HG03039 (cell line): ENCODE measurements around the gene CSF2.

Experiments used
- ATAC-seq: cut with Tn5 transposase; IDR thresholded peaks from one replicate; pipeline ENCODE4 v1.9.1; 2021; ENCODE audit warnings: mild to moderate bottlenecking, moderate library complexity; ENCODE audit not compliant: unreplicated experiment

The CSF2 gene

GRCh38 chr5:132067941-132068808, 5.4 kb upstream of the CSF2 start:
- no peak for ATAC-seq

GRCh38 chr5:132069561-132069960, 4.0 kb upstream of the CSF2 start:
- no peak for ATAC-seq

- ATAC-seq = no peak
Observed at GRCh38 chr5:132069994-132070393, 3.6 kb upstream of the CSF2 start.

GRCh38 chr5:132070460-132071337, 2.9 kb upstream of the CSF2 start:
- no peak for ATAC-seq

GRCh38 chr5:132071338-132071707, 2.3 kb upstream of the CSF2 start:
- no peak for ATAC-seq

GRCh38 chr5:132072070-132072469, 1.5 kb upstream of the CSF2 start:
- ATAC-seq = no peak

- ATAC-seq = no peak
Observed at GRCh38 chr5:132072528-132072927, 1.1 kb upstream of the CSF2 start.

- ATAC-seq = no peak
Observed at GRCh38 chr5:132074091-132074771, 642 bp downstream of the CSF2 start.

GRCh38 chr5:132074772-132075718, 1.5 kb downstream of the CSF2 start:
- no peak for ATAC-seq

GRCh38 chr5:132075719-132076077, 2.1 kb downstream of the CSF2 start:
- no peak for ATAC-seq

GRCh38 chr5:132076202-132076830, 2.7 kb downstream of the CSF2 start:
- no peak for ATAC-seq

- no peak for ATAC-seq
Observed at GRCh38 chr5:132076983-132077382, 3.4 kb downstream of the CSF2 start.

- no peak for ATAC-seq
Observed at GRCh38 chr5:132079081-132079480, 5.5 kb downstream of the CSF2 start.

- no peak for ATAC-seq
Observed at GRCh38 chr5:132079619-132080018, 6.0 kb downstream of the CSF2 start.

- ATAC-seq = no peak
Observed at GRCh38 chr5:132080595-132080994, 7.0 kb downstream of the CSF2 start.

- no peak for ATAC-seq
Observed at GRCh38 chr5:132081458-132081857, 7.9 kb downstream of the CSF2 start.

- ATAC-seq = no peak
Observed at GRCh38 chr5:132082329-132083023, 8.9 kb downstream of the CSF2 start.

GRCh38 chr5:132083071-132083678, 9.6 kb downstream of the CSF2 start:
- no peak for ATAC-seq

- no peak for ATAC-seq
Observed at GRCh38 chr5:132085686-132086085, 12.1 kb downstream of the CSF2 start.
